Panc1 (cell line): ENCODE results near the gene NOL9. TPM values are rescaled to one million over a fixed set of nuclear protein-coding genes. Genes with fewer than 3 reads are reported as not detected.

Experiments used
- ATAC-seq: fragments of 200-7000 bp; cut with Tn5 transposase; 2 replicates; pipeline ENCODE4 v1.9.1; 2020; ENCODE audit warnings: mild to moderate bottlenecking, moderate library complexity
- BruUV-seq: library from RNA; stranded (reverse); fragments of 400-500 nt; replicated peaks from 2 replicates; lab custom pipeline; 2021; lab: Mats Ljungman, UMichigan
- CTCF ChIA-PET: fragments of 300-600 bp; sonication (Branson Sonifier 250); formaldehyde crosslinking; loops from one replicate; lab custom pipeline; 2022; ENCODE audit warnings: antibody characterized with exemption; lab: Charles Lee
- POLR2A ChIA-PET: fragments of 300-600 bp; sonication (Branson Sonifier 250); formaldehyde crosslinking; loops from one replicate; lab custom pipeline; 2022; ENCODE audit warnings: antibody characterized with exemption; lab: Charles Lee
- DNase-seq: peaks from one replicate; pipeline ENCODE4 v3.0.0-alpha.2; 2010; ENCODE audit warnings: low read depth, low spot score
- H3K27ac ChIP-seq: 2 replicates; pipeline ENCODE4 v1.5.1; 2011; ENCODE audit warnings: mild to moderate bottlenecking, low read length, inconsistent platforms
- H3K27me3 ChIP-seq: fragments of 200-500 bp; sonication (Bioruptor generic); 2 replicates; pipeline ENCODE4 v1.6.0; 2014; ENCODE audit warnings: low read length, inconsistent platforms; ENCODE audit not compliant: control insufficient read depth, insufficient read depth
- H3K36me3 ChIP-seq: fragments of 200-500 bp; sonication (Bioruptor generic); 2 replicates; pipeline ENCODE4 v1.5.1; 2014; ENCODE audit warnings: inconsistent platforms, mild to moderate bottlenecking, low read length, moderate library complexity; ENCODE audit not compliant: control insufficient read depth, insufficient read depth
- H3K4me1 ChIP-seq: 2 replicates; pipeline ENCODE4 v1.5.1; 2011; ENCODE audit warnings: inconsistent platforms, mild to moderate bottlenecking, low read length, moderate library complexity; ENCODE audit not compliant: control insufficient read depth, insufficient read depth
- H3K4me3 ChIP-seq, 2 experiments: 2 replicates each; pipeline ENCODE4 v1.5.1; 2011 to 2012; ENCODE audit warnings: low read depth in 2 of 2, low read length in 2 of 2, mild to moderate bottlenecking in 2 of 2, inconsistent platforms in 1 of 2, moderate library complexity in 1 of 2
- H3K9me3 ChIP-seq: fragments of 200-500 bp; sonication (Bioruptor generic); 2 replicates; pipeline ENCODE4 v1.5.1; 2014; ENCODE audit warnings: low read depth, mild to moderate bottlenecking, inconsistent platforms, low read length, moderate library complexity; ENCODE audit not compliant: control insufficient read depth, insufficient read depth
- POLR2AphosphoS5 ChIP-seq: IDR thresholded peaks from 2 replicates; pipeline ENCODE4 v1.6.1; 2012; ENCODE audit warnings: mild to moderate bottlenecking, low read depth, low read length, moderate library complexity
- SIN3A ChIP-seq: IDR thresholded peaks from 2 replicates; pipeline ENCODE4 v1.6.1; 2012; ENCODE audit warnings: low read depth, mild to moderate bottlenecking, low read length, moderate library complexity, borderline replicate concordance; ENCODE audit not compliant: insufficient read depth
- TCF7L2 ChIP-seq: IDR thresholded peaks from 2 replicates; pipeline ENCODE4 v1.6.1; 2011; ENCODE audit warnings: mild to moderate bottlenecking, low read depth, low read length, inconsistent platforms
- in situ Hi-C: cut with HindIII; loops from 2 replicates; pipeline ENCODE4 v1.10.0; 2016; ENCODE audit warnings: low sequenced_read_pairs, low pct_unique_long_range_greater_than_20kb
- intact Hi-C: fragments of 100-400 bp; cut with micrococcal nuclease; formaldehyde crosslinking; loops from one replicate; pipeline ENCODE4 v1.10.0; 2022; ENCODE audit not compliant: unreplicated experiment
- total RNA-seq: library from RNA; stranded (reverse); gene quantifications from one replicate; pipeline ENCODE4 v1.2.1, GENCODE V29; 2021; ENCODE audit not compliant: unreplicated experiment
- TF ChIP-seq, protein P1 (sequence below), 2 experiments: IDR thresholded peaks; 2 replicates each; pipeline ENCODE4 v1.6.1; 2011 to 2012; ENCODE audit warnings: low read depth in 2 of 2, control low read depth in 1 of 2, low read length in 1 of 2, mild to moderate bottlenecking in 1 of 2, moderate library complexity in 1 of 2; ENCODE audit not compliant: insufficient read depth in 1 of 2
- TF ChIP-seq, protein P2 (sequence below): fragments of 450-650 bp; IDR thresholded peaks from 2 replicates; pipeline ENCODE4 v1.5.1; 2017; ENCODE audit warnings: mild to moderate bottlenecking

Gene NOL9
- total RNA-seq, 1 experiment from 2014 or later = 46.4 TPM

DNA sequence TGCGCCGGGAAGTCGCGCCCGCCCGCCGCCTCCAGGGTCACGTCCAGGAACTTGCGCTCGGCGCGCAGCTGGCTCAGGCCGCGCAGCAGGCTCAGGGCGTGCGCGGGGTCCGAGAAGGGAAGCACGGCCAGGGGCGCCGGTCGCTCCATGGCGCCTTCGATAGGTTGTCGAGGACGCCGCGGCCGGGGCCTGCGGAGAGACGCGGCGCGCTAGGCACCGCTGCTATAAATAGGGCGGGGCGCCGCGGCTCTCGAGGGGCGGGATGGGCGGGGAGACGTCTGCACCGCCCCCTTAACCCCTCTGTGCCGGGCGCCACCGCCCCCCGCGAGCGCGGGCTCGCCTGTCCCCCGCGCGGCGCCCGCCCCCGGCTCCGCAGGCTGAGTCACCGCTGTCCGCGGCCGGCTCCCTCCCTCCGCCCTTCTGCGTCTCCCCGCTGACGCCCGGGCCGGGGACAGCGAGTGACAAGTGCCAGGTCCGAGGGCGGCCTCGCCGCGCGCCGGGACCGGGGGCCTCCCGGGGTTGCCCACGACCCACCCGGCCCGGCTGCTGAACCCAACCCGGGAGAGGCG, 48.4 kb upstream of the NOL9 start, which contains the start of gene KLHL21:
TSS of gene KLHL21 (minus strand) at position 201 of the 569 bp plus-strand sequence. CDS start at position 149, 52 bp downstream.
- POLR2A ChIA-PET = interaction anchor here (0.6 to 0.7 kb wide), 2 partner anchors 21 to 159 kb away, joined by 3 to 6 read pairs; no protein-coding TSS in a partner anchor
- Histone ChIP-seq H3K4me3 (peak within 1 kb of the TSS; percentile 61 to 96), H3K9me3 (no peaks in the 10 kb centered on the region), H3K27ac (peak within 1 kb of the TSS; percentile 97), H3K4me1 (peaks cover 19% of the 10 kb centered on the region), H3K36me3 (no peaks in the 10 kb centered on the region; the same call in 1 of the 2 replicates), H3K27me3 (no peaks in the 10 kb centered on the region)
- intact Hi-C loops = no loop called here
- CTCF ChIA-PET = no interaction called here
- ATAC-seq = peak; percentile 85
- no TSS peak for BruUV-seq
- TF ChIP-seq TCF7L2 = no peak
- TF ChIP-seq POLR2AphosphoS5 = peak; percentile 93
- peak; percentile 90; the same call in 1 of the 2 replicates for TF ChIP-seq SIN3A
- in situ Hi-C loops = no loop called here
- no peak for DNase-seq

- POLR2A ChIA-PET = interaction anchor here (0.6 to 0.7 kb wide), 2 partner anchors 22 to 159 kb away, joined by 3 to 6 read pairs; no protein-coding TSS in a partner anchor
- peaks cover 25% of the 10 kb centered on the region for H3K4me1 ChIP-seq
- CTCF ChIA-PET = no interaction called here
- no peaks in the 10 kb centered on the region; the same call in 1 of the 2 replicates for H3K36me3 ChIP-seq
- H3K9me3 ChIP-seq = no peaks in the 10 kb centered on the region
- ATAC-seq (peak; percentile 66), DNase-seq (no peak)
- H3K27ac ChIP-seq = peak overlapping the region; percentile 90
- intact Hi-C loops = no loop called here
- TF ChIP-seq POLR2AphosphoS5 (no peak), SIN3A (no peak; the same call in 1 of the 2 replicates), TCF7L2 (no peak; the same call in 1 of the 2 replicates)
- TF ChIP-seq, protein P1, sequence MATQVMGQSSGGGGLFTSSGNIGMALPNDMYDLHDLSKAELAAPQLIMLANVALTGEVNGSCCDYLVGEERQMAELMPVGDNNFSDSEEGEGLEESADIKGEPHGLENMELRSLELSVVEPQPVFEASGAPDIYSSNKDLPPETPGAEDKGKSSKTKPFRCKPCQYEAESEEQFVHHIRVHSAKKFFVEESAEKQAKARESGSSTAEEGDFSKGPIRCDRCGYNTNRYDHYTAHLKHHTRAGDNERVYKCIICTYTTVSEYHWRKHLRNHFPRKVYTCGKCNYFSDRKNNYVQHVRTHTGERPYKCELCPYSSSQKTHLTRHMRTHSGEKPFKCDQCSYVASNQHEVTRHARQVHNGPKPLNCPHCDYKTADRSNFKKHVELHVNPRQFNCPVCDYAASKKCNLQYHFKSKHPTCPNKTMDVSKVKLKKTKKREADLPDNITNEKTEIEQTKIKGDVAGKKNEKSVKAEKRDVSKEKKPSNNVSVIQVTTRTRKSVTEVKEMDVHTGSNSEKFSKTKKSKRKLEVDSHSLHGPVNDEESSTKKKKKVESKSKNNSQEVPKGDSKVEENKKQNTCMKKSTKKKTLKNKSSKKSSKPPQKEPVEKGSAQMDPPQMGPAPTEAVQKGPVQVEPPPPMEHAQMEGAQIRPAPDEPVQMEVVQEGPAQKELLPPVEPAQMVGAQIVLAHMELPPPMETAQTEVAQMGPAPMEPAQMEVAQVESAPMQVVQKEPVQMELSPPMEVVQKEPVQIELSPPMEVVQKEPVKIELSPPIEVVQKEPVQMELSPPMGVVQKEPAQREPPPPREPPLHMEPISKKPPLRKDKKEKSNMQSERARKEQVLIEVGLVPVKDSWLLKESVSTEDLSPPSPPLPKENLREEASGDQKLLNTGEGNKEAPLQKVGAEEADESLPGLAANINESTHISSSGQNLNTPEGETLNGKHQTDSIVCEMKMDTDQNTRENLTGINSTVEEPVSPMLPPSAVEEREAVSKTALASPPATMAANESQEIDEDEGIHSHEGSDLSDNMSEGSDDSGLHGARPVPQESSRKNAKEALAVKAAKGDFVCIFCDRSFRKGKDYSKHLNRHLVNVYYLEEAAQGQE (IDR thresholded peaks at IDR 0.05; ENCODE audit: insufficient read depth in 1 of 2, low read depth in 2 of 2, low read length in 1 of 2) = no peak
- TF ChIP-seq, protein P2, sequence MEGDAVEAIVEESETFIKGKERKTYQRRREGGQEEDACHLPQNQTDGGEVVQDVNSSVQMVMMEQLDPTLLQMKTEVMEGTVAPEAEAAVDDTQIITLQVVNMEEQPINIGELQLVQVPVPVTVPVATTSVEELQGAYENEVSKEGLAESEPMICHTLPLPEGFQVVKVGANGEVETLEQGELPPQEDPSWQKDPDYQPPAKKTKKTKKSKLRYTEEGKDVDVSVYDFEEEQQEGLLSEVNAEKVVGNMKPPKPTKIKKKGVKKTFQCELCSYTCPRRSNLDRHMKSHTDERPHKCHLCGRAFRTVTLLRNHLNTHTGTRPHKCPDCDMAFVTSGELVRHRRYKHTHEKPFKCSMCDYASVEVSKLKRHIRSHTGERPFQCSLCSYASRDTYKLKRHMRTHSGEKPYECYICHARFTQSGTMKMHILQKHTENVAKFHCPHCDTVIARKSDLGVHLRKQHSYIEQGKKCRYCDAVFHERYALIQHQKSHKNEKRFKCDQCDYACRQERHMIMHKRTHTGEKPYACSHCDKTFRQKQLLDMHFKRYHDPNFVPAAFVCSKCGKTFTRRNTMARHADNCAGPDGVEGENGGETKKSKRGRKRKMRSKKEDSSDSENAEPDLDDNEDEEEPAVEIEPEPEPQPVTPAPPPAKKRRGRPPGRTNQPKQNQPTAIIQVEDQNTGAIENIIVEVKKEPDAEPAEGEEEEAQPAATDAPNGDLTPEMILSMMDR = no peak
- in situ Hi-C loops = no loop called here
- BruUV-seq = no TSS peak
- H3K27me3 ChIP-seq = no peaks in the 10 kb centered on the region
- H3K4me3 ChIP-seq = peak overlapping the region; percentile 61 to 96
Observed at GRCh38 chr1:6601923-6602668, 47.8 kb upstream of the NOL9 start.
